DND-41 (cell line): ENCODE data around the gene MTG2.

Experiments used
- CTCF ChIP-seq: IDR thresholded peaks from 2 replicates; pipeline ENCODE4 v1.5.1; 2012; ENCODE audit warnings: borderline replicate concordance, low read length, moderate library complexity, mild to moderate bottlenecking; ENCODE audit not compliant: poor library complexity, severe bottlenecking; ENCODE audit errors: extremely low read depth
- EZH2 ChIP-seq: IDR thresholded peaks from 3 replicates; pipeline ENCODE4 v1.6.1; 2012; ENCODE audit warnings: borderline replicate concordance, low read depth, mild to moderate bottlenecking, moderate library complexity, low read length, inconsistent platforms; ENCODE audit not compliant: severe bottlenecking

- TF ChIP-seq CTCF (no peak), EZH2 (no peak)
Observed at GRCh38 chr20:62176866-62177265, 6.0 kb upstream of the MTG2 start.
